ENCODE measurements around the gene SCARB1.
"Not testable (repeated sequence)": the region's sequence is repeated elsewhere in the genome, so short reads cannot be mapped to it uniquely, and the experiment has no call there.

SCARB1 gene

DNA sequence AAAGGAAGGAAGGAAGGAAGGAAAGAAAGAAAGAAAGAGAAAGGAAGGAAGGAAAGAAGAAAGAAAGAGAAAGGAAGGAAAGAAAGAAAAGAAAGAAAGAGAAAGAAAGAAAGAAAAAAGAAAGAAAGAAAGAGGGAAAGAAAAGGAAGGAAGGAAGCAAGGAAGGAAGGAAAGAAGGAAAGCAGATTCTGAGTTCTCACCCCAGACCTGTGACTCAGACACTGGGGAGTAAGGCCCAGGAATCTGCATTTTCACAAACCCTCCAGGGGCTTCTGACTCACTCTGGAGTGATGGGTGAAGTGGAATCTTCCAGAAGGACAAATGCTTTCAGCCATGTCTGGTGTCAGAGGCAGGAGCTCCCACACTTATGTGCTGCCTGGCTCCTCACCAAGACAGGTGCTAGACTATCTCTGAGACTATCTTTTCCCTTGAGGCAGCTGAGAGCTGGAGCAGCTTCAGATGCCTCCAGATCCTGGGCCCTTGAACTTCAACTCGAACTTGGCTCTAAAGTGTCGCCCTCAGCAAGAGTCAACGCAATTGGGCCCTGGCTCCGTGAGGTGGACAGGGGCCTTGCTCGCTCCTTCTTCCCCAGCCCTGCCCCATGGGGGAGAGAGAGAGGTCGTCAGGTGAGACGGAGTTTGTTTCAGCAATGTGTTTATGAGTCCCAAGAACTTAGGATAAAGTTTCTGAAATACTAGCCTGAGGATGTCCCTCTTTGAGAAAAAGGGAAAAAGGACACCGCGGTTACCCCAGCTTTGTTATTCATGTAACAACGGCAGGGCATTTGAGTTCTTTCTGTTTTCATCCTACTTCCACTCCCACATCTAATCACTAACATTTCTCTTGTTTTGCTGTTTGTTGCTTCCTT is 19.8 kb upstream of the SCARB1 start:
- no peak for DNase-seq

DNA sequence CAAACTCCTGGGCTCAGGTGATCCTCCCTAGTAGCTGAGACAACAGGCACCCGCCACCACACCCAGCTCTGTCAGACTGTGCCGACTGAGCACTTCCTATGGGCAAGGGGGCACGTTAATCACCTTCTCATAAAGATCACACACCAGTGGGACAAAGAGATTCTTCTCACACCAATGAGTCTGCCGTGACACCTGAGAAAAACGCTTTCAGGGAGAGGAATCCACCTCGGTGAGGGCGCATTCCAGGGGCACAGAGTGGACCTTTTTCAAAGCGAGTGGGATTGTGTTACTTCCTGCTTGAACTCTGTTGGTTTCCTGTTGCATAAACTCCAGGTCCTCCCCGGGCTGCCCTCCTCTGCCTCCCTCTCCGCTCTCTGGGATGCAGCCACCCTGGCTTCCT is 17.5 kb upstream of the SCARB1 start:
- no peak for DNase-seq

DNA sequence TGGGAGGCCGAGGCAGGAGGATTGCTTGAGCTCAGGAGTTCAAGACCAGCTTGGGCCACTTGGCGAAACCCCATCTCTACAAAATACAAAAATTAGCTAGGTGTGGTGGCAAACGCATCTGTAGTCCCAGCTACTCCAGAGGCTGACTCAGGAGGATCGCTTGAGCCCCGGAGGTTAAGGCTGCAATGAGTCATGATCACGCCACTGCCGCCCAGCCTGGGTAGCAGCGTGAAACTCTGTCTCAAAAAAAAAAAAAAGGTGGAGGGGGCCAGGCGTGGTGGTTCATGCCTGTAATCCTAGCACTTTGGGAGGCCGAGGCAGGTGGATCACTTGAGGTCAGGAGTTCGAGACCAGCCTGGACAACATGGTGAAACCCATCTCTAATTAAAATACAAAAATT is 16.7 kb upstream of the SCARB1 start:
- not testable (repeated sequence) for DNase-seq

DNA sequence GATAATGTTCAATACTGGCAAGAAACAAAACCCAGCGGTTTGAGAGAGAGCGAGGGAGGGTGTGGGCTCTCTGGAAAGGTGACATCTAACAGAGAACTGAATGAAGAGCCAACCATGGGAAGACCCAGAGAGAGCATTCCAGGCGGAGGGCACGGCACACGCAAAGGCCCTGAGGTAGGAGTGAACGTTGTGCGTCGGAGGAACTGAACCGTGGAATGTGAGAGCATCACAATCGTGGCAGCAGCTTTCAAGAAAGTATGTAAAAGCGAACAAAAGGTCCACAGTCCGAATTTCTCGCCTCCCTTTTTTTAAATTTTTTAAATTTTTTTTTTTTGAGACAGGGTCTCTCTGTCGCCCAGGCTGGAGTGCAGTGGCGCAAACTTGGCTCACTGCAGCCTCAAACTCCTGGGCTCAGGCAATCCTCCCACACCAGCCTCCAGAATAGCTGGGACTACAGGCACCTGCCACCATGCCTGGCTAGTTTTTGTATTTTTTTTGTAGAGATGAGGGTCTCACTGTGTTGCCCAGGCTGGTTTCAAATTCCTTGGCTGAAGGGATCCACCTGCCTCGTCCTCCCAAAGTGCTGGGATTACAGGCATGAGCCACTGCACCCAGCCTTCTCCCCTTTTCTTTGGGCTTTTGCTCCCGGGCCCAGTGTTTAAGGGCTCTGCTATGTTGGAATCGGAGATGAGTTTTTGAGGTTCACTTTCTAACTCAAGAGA is 15.3 kb upstream of the SCARB1 start:
- no peak for DNase-seq

DNA sequence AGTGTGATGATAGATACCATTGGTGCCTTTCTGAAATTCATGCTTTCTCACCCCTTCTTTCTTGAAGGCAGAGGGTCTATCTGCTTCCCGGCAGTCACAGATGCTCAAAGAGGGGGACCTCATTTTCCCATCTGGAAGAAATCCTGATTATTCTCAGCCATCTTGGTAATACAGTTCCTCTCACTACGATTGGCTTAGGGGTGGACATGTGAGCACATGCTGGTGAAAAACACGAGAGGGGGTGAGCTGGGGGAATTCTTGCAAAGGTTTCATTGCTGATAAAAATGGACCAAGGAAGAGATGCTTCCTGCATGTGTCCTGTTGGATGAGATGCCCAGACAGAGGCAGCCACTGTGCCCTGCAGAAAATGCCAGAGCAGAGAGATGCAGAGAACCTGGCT is 13.8 kb upstream of the SCARB1 start:
- DNase-seq: no peak

DNA sequence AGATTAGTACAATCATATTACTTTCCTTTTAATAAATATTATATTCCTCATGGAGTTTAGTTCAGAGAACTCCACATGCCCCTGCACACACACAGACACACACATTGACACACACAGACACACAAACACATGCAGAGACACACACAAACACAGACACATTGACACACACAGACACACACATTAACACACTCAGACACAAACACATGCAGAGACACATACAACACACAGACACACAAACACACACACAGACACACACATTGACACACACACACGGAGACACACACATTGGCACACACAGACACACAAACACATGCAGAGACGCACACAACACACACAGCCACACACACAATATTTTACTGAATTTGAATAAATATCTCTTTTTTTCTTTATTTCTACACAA is 12.5 kb upstream of the SCARB1 start:
- no peak for DNase-seq

DNA sequence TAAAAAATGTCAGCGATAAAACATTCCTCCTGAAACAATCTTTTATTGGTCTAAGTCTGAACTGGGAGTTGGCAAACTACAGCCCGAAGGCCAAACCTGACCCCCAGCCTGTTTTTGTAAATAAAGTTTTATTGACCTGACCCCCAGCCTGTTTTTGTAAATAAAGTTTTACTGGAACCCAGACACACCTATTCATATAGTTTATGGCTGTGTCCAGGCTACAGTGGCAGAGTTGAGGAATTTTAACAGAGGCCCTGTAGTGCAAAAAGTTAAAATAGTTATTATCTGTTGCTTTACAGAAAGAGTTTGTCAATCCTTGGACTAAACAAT is 12.1 kb upstream of the SCARB1 start:
- DNase-seq: no peak

DNA sequence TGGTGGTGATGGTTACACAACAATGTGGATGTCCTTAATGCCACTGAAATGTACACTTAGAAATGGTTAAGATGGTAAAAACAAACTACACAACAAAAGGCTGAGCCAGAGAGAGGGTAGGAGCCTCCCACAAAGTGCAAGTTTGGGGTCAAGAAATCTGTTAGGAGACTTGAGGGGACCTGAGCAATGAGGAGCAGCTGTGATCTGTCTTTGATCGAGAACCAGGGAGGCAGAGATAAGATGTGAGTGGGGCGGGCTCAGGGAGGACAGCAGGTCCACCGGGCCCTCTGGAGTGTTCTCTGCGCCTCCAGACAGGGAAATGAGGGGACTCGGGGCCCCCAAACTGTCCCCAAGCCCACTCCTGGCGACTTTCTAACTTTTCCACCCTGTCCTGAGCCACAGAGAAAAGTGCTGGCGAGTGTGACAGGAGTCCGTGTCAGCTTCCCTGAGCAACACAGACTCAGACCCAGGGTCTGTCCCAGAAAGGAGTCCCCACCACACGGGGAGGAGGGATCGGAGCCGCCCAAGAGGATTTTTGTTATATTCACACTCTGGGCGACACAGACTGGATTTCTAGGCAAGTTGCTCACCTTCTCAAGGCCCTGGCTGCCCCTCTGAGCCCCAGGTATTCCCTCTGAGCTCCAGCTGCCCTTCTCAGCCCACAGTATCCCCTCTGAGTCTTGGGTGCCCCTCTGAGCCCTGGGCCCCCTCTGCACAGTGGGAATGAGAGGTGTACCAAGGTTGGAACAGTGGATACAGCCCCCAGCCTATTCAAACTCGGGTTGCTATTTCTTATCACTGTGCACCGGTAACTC is 11.5 kb upstream of the SCARB1 start:
- DNase-seq: no peak

DNA sequence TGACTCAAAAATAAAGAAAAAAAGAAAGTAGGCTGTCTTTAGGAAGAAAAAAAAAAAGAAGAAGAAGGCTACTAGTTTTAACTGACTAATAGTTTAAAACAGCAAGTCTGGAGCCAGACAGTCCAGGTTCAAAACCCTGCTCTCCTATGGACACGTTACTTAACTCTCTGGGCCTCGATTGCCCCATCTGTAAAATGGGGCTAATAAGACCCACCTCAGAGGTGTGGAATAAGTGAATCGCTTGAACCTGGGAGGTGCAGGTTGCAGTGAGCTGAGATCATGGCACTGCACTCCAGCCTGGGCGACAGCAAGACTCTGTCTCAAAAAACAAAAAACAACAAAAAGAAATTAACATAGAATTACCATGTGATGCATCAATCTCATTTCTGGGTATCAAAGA is 10.5 kb upstream of the SCARB1 start:
- DNase-seq: no peak

DNA sequence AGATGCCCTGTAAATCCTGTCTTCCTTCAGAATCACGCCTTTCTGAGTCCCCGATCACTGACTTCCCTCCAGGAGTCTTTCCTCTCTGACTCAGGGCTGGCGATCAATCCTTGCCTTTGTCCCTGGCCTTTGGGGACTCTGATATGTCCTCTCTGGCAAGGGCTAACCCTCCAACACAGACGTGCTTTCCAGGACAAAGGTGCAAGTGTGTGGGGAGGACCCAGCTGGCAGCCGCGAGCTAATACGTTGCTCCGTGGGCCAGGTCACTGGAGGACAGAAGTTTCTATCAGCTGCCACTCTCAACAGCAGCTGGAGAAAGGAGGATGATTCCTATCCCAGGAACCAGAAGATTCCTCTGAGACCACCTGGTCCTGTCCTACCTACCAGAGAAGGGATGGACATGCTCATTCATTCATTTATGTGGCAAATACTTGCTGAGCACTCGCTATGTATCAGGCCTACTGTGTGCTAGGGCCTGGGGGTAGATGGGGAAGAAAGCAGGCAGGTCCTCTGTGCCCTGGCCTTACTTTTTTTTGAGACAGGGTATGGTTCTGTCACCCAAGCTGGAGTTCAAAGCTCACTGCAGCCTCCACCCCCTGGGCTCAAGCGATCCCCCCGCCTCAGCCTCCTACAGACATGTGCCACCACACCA is 8.5 kb upstream of the SCARB1 start:
- no peak for DNase-seq

DNA sequence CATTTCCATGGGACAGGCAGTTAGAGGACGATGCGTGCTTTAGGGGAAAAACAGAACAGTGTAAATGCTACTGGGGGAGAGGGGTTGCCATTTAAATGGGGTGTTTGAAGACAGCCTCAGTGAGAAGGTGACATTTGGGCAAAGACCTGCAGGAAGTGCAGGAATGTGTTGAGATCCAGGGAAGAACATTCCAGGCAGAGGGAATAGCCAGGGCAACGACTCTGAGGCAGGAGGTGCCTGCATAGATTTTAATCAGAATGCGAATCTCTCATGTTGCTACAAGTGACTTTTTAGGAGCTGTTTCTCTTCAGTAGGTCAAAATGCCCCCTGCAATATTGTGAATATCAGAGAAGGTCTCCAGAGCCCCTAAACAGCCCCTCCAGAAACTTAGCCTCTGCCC is 7.6 kb upstream of the SCARB1 start:
- no peak for DNase-seq

DNA sequence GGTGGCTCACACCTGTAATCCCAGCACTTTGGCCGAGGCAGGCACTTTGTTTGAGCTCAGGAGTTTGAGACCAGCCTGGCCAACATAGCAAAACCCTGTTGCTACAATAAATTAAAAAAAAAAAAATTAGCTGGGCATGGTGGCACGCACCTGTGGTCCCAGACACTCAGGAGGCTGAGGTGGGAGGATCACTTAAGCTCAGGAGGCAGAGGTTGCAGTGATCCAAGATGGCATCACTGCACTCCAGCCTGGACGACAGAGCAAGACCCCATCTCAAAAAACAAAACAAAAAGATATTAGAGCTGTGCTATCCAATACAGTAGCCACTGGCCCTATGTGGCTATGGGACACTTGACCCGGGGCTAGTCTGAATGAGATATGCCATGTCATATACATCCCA is 6.9 kb upstream of the SCARB1 start:
- no peak for DNase-seq

DNA sequence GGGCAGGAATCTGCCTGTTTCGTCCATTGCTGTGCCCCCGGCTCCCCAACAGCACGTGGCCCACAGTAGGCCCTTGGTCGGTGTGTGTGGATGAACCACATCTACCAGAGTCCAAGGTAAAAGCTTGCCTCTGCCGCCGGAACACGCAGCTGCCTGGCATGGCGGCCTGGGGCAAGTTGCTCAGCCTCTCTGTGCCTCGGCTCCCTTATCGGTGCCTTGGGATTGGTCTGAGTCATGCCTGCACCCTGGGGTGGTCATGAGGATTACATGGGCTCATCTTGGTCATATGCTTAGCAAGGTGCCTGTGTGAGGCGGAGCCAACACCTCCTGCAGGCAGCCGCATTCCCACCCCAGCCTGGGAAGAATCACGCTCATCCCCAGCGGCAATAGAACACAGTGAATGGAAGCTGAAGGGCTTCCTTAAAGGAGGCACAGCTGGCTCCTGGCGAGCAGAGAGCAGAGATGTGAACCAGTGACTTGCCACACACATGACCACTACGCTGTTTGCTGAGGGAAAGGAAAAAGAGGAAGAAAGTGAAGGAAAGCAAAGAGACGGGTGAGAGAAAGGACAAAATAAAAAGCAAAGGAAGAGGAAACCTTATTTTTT is 5.5 kb upstream of the SCARB1 start:
- DNase-seq: no peak

DNA sequence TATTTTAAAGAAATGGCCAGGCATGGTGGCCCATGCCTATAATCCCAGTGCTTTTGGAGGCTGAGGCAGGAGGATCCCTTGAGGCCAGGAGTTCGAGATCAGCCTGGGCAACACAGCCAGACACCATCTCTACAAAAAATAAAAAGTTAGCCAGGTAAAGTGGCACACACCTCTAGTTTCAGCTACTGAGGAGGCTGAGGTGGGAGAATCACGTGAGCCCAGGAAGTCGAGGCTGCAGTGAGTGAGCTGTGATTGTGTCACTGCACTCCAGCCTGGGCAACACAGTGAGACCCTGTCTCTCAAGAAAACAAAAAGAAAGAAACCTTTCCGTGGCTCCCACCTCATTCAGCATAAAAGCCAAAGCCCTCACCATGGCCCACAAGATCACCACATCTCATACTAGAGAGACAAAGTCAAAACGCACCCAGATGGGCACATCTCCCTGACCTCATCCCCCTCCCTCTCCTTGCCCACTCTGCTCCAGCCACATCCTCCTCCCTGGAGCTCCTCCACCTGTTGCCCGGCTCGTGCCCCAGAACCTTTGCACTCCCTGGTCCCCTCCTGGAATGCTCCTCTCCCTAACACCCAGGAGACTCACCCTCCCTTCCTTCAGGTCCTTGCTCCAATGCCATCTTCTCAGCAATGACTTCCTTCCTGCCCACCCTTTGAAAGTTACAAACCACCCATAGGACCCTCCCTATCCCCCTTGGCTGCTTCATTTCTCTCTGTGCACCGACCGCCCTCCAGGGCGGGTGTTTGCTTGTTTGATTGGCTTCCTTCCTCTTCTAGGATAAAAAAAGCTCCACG is 4.8 kb upstream of the SCARB1 start:
- no peak for DNase-seq

DNA sequence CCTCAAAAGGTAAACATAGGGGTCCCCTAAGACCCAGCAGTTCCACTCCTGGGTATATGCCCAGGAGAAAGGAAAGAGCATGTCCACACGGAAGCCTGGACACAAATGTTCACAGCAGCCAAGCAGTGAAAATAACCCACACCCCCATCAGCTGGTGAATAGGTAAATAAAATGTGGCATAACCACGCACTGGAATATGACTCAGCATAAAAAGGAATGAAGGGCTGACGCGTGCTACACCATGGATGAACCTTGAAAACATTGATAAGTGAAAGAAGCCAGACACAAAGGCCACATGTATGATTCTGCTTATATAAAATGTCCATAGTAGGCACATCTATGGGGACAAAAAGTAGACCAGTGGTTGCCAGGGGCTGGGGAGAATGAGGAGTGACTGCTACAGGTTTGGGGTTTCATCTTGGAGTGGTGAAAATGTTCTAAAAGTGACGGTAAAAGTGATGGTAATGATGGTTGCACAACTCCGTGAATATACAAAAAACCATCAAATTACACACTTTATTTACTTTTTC is 3.8 kb upstream of the SCARB1 start:
- DNase-seq: no peak

DNA sequence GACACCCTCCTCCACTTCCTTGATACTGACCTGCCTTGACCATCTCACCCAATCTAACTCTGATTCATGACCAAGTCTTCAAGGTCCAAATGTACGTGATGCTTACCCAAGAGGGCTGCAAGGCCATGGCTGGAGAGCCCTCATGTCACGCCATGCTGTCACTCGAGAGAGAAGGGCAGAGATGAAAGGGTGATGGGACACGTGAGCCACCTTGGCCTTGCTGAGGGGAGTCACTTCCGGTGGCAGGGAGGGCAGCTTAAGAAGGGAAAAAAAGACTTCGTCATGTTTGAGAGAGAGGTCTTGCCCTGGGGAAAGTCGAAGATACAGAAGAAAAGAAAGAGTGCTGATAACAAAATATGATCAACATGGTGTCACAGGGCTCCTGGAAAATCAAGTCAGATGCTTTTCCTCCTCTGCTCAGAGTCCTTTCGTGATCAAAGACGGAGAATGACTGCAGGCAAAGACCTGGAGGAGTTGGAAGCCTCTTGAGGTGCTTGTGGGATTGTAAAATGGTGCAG is 3.3 kb upstream of the SCARB1 start:
- no peak for DNase-seq

DNA sequence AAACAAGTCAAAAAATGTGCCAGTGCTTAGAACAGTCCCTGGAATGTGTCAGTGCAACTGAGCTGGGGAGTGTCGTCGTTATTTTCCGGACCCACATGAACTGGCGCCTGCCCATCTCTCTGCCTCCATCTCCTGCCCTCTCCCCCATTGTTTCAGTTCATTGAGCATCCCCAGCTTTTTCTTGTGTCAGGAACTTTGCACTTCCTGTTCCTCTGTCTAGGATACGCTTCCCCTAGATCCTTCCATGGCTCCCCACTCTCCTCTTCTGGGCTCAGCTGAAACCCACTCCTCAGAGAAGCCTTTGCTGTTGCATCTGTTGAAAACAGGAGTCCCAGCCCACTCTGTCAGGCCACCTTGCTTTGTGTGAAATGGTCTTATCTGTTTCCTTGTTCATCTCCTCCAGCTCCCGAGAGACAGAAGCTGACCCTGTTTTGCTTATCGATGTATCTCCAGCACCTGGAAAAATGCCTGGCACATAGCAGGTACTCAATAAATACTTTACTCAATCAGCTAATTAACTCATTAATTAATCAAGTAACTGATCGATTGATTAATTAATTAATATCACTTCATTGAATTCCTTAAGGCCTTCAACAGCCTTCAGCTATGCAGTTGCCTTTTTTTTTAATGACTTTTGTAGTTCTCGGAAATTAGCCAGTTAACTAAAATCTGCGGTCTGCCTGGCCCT is 2.7 kb upstream of the SCARB1 start:
- DNase-seq: no peak

DNA sequence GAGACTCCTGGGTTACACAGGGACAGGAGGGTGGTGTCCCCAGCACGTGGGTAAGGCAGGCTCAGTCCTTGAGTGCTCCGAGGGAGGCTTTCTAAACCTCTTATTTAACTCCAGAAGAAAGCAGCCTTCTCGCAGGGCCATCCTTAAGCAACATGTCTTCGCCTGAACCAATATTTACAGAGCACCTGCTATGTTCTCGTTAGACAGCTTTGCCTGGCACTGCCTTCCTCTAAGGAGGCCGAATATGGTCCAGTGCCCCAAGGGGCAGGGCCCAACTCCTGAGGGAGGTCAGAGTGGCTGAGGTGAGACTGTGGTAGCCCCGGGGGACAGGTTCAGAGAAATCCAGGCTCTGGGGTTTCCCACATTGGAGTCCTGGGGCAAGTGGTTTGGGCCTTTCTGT is 2.1 kb upstream of the SCARB1 start:
- DNase-seq: no peak

DNA sequence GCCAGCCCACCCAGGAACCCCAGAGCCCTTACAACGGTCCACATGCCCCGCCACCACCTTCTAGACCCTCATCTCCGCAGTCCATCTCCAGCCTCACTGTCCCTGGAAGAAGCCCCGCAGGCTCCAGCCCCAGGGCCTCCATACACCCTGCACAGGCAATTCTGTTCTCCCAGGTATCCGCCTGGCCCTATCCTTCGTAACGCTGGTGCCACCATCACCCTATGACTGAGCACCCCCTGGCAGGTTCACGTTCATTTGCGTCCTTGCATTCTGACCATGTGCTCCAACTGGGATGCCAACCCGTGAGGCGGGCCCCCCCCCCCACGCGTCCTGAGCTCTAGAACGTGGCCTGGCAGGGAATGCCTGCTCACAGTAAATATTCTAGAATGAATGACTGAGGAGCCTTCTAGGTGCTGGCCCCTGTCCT is 675 bp upstream of the SCARB1 start:
- DNase-seq: no peak

DNA sequence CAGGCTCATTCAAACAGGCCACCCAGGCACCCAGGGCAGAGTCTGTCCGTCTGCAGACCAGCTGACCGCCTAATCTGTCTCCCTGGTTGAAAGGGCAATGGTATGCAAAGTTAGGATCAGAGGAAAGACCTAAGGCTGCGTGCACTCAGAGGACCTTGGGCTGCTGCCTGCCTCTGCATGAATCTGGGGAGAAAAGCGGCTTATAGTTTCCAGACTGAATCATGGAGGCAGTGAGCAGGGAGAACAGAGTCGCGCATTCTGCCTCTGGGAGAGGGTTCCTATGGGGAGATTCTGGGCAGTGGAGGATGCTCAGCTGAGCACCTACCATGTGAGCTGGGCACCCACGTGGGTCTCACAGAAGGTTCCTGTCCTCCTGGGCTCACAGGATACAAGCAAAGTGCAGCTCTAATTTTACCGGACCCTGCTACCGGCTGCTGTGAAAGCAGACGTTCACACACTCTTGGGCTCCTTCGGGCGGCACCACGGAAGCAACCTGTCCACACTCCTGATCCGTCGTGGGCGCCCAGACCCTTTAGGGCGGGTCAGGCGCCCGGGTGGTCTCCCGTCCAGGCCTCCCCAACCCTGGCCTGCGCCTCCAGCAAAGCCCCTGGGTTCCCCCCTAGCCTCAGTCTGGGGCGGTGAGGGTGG is 772 bp downstream of the SCARB1 start:
- DNase-seq: no peak

All from NCI-H1048 (cell line).